HepG2 (cell line): ENCODE data around the gene C16orf78. TPM values are rescaled to one million over a fixed set of nuclear protein-coding genes. Genes with fewer than 3 reads are reported as not detected.

Source experiments
- ATAC-seq: fragments of 200-7000 bp; cut with Tn5 transposase; 3 replicates; pipeline ENCODE4 v1.9.1; 2020; ENCODE audit warnings: mild to moderate bottlenecking, moderate library complexity
- BruUV-seq: library from RNA; stranded (reverse); fragments of 400-500 nt; replicated peaks from 2 replicates; lab custom pipeline; 2021; lab: Mats Ljungman, UMichigan
- CTCF ChIA-PET: fragments of 300-600 bp; formaldehyde crosslinking; extraction: SDS; loops from one replicate; lab custom pipeline; 2021; ENCODE audit warnings: low total read pairs, inconsistent platforms, low intra/inter-chr PET ratio; lab: Yijun Ruan, JAX
- POLR2A ChIA-PET: fragments of 350-600 bp; sonication (Branson Sonifier 250); formaldehyde crosslinking; loops from one replicate; lab custom pipeline; 2020; ENCODE audit warnings: antibody characterized with exemption, inconsistent platforms; lab: Yijun Ruan, JAX
- DNase-seq: peaks from one replicate; pipeline ENCODE4 v3.0.0-alpha.2; 2015; ENCODE audit warnings: low spot score
- FAIRE-seq: peaks from 3 replicates; lab custom pipeline; 2011; peaks lifted over from hg19 to GRCh38; lab: Jason Lieb, UNC
- H2AFZ ChIP-seq: one replicate; pipeline ENCODE4 v1.6.1; 2011; ENCODE audit warnings: low read length, inconsistent platforms
- H3K27ac ChIP-seq: fragments of 300-600 bp; 3 replicates; pipeline ENCODE4 v1.8.0; 2011; ENCODE audit warnings: mixed run types, mild to moderate bottlenecking, mixed read lengths, low read length, inconsistent platforms; ENCODE audit not compliant: insufficient read depth; ENCODE audit errors: extremely low read length
- H3K27me3 ChIP-seq, 2 experiments: fragments of 200-600 bp in 1 of 2; 2 replicates in 1 of 2; 3 replicates in 1 of 2; pipeline versions ENCODE4 v1.6.0 to v1.8.0; 2011; ENCODE audit warnings: low read length in 2 of 2, mild to moderate bottlenecking in 2 of 2, moderate library complexity in 2 of 2, inconsistent platforms in 1 of 2; ENCODE audit not compliant: insufficient read depth in 2 of 2, control insufficient read depth in 1 of 2
- H3K36me3 ChIP-seq, 2 experiments: fragments of 200-600 bp in 1 of 2; replicated peaks in 1 of 2; 2 replicates in 1 of 2; 3 replicates in 1 of 2; pipeline versions ENCODE4 v1.5.1 to v1.8.0; 2011; ENCODE audit warnings: low read length in 2 of 2, inconsistent platforms in 1 of 2; ENCODE audit not compliant: insufficient read depth in 2 of 2, control insufficient read depth in 1 of 2
- H3K4me1 ChIP-seq: 2 replicates; pipeline ENCODE4 v1.5.1; 2012; ENCODE audit warnings: low read length, inconsistent platforms; ENCODE audit not compliant: insufficient read depth
- H3K4me2 ChIP-seq: 2 replicates; pipeline ENCODE4 v1.6.0; 2011; ENCODE audit warnings: low read depth, low read length, inconsistent platforms
- H3K4me3 ChIP-seq, 3 experiments: fragments of 200-600 bp in 1 of 3; sonication (generic), shearing (Covaris generic) in 1 of 3; replicated peaks in 1 of 3; 2 replicates each; pipeline ENCODE4 v1.5.1; 2011 to 2016; ENCODE audit warnings: low read length in 3 of 3, inconsistent platforms in 2 of 3, low read depth in 2 of 3, mild to moderate bottlenecking in 2 of 3, control low read depth in 1 of 3, mixed read lengths in 1 of 3; ENCODE audit not compliant: insufficient read depth in 1 of 3
- H3K79me2 ChIP-seq: one replicate; pipeline ENCODE4 v1.6.1; 2011; ENCODE audit warnings: low read length, inconsistent platforms; ENCODE audit not compliant: insufficient read depth
- H3K9ac ChIP-seq: 2 replicates; pipeline ENCODE4 v1.6.0; 2011; ENCODE audit warnings: mild to moderate bottlenecking, low read depth, low read length, inconsistent platforms; ENCODE audit not compliant: insufficient read depth
- H3K9me3 ChIP-seq: 2 replicates; pipeline ENCODE4 v1.5.1; 2012; ENCODE audit warnings: mild to moderate bottlenecking, low read length
- H4K20me1 ChIP-seq: 2 replicates; pipeline ENCODE4 v1.6.0; 2011; ENCODE audit warnings: inconsistent platforms, mild to moderate bottlenecking, low read length, moderate library complexity; ENCODE audit not compliant: insufficient read depth
- ARHGAP35 ChIP-seq: sonication (generic); formaldehyde crosslinking; IDR thresholded peaks from 2 replicates; pipeline ENCODE4 v1.9.0; 2022; ENCODE audit warnings: mild to moderate bottlenecking, inconsistent platforms, moderate library complexity, missing genetic modification reagents, borderline replicate concordance
- ESRRA ChIP-seq: sonication (generic); formaldehyde crosslinking; IDR thresholded peaks from 2 replicates; pipeline ENCODE4 v1.5.1; 2020; ENCODE audit warnings: mild to moderate bottlenecking, low read depth, missing genetic modification reagents
- GABPB1 ChIP-seq: IDR thresholded peaks from 2 replicates; pipeline ENCODE4 v1.6.1; 2016; ENCODE audit warnings: mild to moderate bottlenecking, missing genetic modification reagents, moderate library complexity, missing compliant biosample characterization
- JUND ChIP-seq: sonication (generic); formaldehyde crosslinking; IDR thresholded peaks from 2 replicates; pipeline ENCODE4 v1.8.0; 2022; ENCODE audit warnings: mild to moderate bottlenecking, missing genetic modification reagents
- NCOA5 ChIP-seq: sonication (generic); formaldehyde crosslinking; IDR thresholded peaks from 2 replicates; pipeline ENCODE4 v1.4.0; 2020; ENCODE audit warnings: missing genetic modification reagents
- NFYB ChIP-seq: sonication (generic); formaldehyde crosslinking; IDR thresholded peaks from 2 replicates; pipeline ENCODE4 v1.4.0; 2020; ENCODE audit warnings: missing genetic modification reagents
- PCBP2 ChIP-seq: fragments of 200-400 bp; formaldehyde crosslinking; optimal IDR thresholded peaks from 2 replicates; pipeline ENCODE3; 2018; ENCODE audit warnings: low read length, low read depth; ENCODE audit not compliant: poor library complexity, severe bottlenecking
- POLR2G ChIP-seq: fragments of 200-400 bp; formaldehyde crosslinking; IDR thresholded peaks from 2 replicates; pipeline ENCODE4 v1.6.1; 2018; ENCODE audit warnings: mild to moderate bottlenecking, low read depth, low read length, moderate library complexity
- PRMT3 ChIP-seq: sonication (generic); formaldehyde crosslinking; IDR thresholded peaks from 2 replicates; pipeline ENCODE4 v1.8.1; 2022; ENCODE audit warnings: low read depth, mild to moderate bottlenecking, moderate library complexity, missing genetic modification reagents, borderline replicate concordance
- PRPF4 ChIP-seq: fragments of 200-400 bp; formaldehyde crosslinking; IDR thresholded peaks from 2 replicates; pipeline ENCODE4 v1.6.1; 2016; ENCODE audit warnings: low read length, low read depth; ENCODE audit not compliant: poor library complexity, severe bottlenecking
- SMAD1 ChIP-seq: sonication (generic); formaldehyde crosslinking; IDR thresholded peaks from 2 replicates; pipeline ENCODE4 v1.4.0; 2020; ENCODE audit warnings: missing genetic modification reagents, low read depth, mild to moderate bottlenecking, borderline replicate concordance
- SOX13 ChIP-seq, 3 experiments: fragments of 450-650 bp in 1 of 3; sonication (generic) in 1 of 3; formaldehyde crosslinking in 1 of 3; IDR thresholded peaks in 2 of 3; conservative IDR thresholded peaks in 1 of 3; 2 replicates each; pipeline versions ENCODE4 v1.5.0 to v1.6.1; 2016 to 2020; ENCODE audit warnings: antibody characterized with exemption in 1 of 3, mild to moderate bottlenecking in 1 of 3, missing compliant biosample characterization in 1 of 3, missing genetic modification reagents in 1 of 3, moderate library complexity in 1 of 3
- SPEN ChIP-seq: sonication (generic); formaldehyde crosslinking; IDR thresholded peaks from 2 replicates; pipeline ENCODE4 v1.5.1; 2020; ENCODE audit warnings: low read depth, mild to moderate bottlenecking, missing genetic modification reagents
- ZBED4 ChIP-seq: sonication (generic); formaldehyde crosslinking; IDR thresholded peaks from 2 replicates; pipeline ENCODE4 v1.4.0; 2020; ENCODE audit warnings: missing genetic modification reagents, borderline replicate concordance
- ZNF282 ChIP-seq: fragments of 450-650 bp; IDR thresholded peaks from 2 replicates; pipeline ENCODE4 v1.6.1; 2018; ENCODE audit not compliant: partially characterized antibody
- ZNF33B ChIP-seq: sonication (generic); formaldehyde crosslinking; IDR thresholded peaks from 2 replicates; pipeline ENCODE4 v1.5.1; 2020; ENCODE audit warnings: mild to moderate bottlenecking, missing genetic modification reagents
- ZNF782 ChIP-seq: sonication (generic); formaldehyde crosslinking; IDR thresholded peaks from 2 replicates; pipeline ENCODE4 v1.4.0; 2020; ENCODE audit warnings: missing genetic modification reagents, mild to moderate bottlenecking, borderline replicate concordance
- WGBS: methylation state at CpG from one replicate; pipeline ENCODE4 v1.1.6; 2017; ENCODE audit warnings: low lambda C conversion rate; 5-methylcytosine and 5-hydroxymethylcytosine counted together
- in situ Hi-C: cut with HindIII; loops from 2 replicates; pipeline ENCODE4 v1.10.0; 2017; ENCODE audit warnings: low pct_unique_long_range_greater_than_20kb; ENCODE audit not compliant: extremely low pct_ligation_motif_present
- intact Hi-C: fragments of 100-400 bp; cut with micrococcal nuclease; formaldehyde crosslinking; loops from one replicate; pipeline ENCODE4 v1.10.0; 2022; ENCODE audit not compliant: unreplicated experiment
- polyA plus RNA-seq, 8 experiments: library from polyadenylated mRNA; depleted of rRNA in 3 of 8; stranded (reverse) in 7 of 8; unstranded in 1 of 8; fragments of >200 nt; fragmentation: Illumina TruSeq in 4 of 8; extraction: Trizol in 4 of 8; gene quantifications; 2 replicates each; pipeline versions ENCODE4 v1.2.1 to v1.2.3, GENCODE V29; 2011 to 2016; ENCODE audit warnings: low read depth in 4 of 8, missing spikeins in 1 of 8, mixed read lengths in 1 of 8; ENCODE audit not compliant: insufficient read depth in 1 of 8
- total RNA-seq, 5 experiments: library from RNA; depleted of rRNA; stranded (reverse); fragments of >200 nt; fragmentation: Illumina TruSeq; extraction: Trizol; gene quantifications; 2 replicates each; pipeline ENCODE4 v1.2.3, GENCODE V29; 2016; ENCODE audit warnings: low read depth in 1 of 5

C16orf78 gene
- total and polyA plus RNA-seq, 2 of the 13 experiments (the other 11 are each of a cell fraction or from before 2014, with no cell fraction given), result not detected

- TF ChIP-seq GABPB1 (CRISPR knock-in tag) (no peak), SMAD1 (CRISPR knock-in tag) (no peak), ZNF282 (no peak), JUND (no peak)
These were observed 48.9 kb upstream of the C16orf78 start (continued) for GRCh38 chr16:49324703-49325102.

GRCh38 chr16:49327466-49327865 lies 46.1 kb upstream of the C16orf78 start:
- Histone ChIP-seq H3K4me1 (no peaks in the 10 kb centered on the region), H4K20me1 (no peaks in the 10 kb centered on the region), H3K79me2 (no peaks in the 10 kb centered on the region), H3K27ac (no peak overlapping the region), H3K4me3 (no peak overlapping the region), H3K36me3 (no peaks in the 10 kb centered on the region), H3K9me3 (no peaks in the 10 kb centered on the region), H3K9ac (no peak overlapping the region), H2AFZ (no peak overlapping the region), H3K4me2 (no peak overlapping the region), H3K27me3 (no peaks in the 10 kb centered on the region)
- 3% methylated on average over 4 of the region's 4 CpGs for WGBS
- CTCF ChIA-PET, result no interaction called here
- POLR2A ChIA-PET, result no interaction called here
- ATAC-seq, result no peak
- in situ Hi-C loops, result no loop called here
- no peak for FAIRE-seq
- TF ChIP-seq ARHGAP35 (CRISPR knock-in tag) (no peak), ZNF782 (CRISPR knock-in tag) (no peak), SPEN (CRISPR knock-in tag) (no peak), PCBP2 (no peak), POLR2G (no peak), ZNF33B (CRISPR knock-in tag) (no peak), ZBED4 (no peak), NCOA5 (CRISPR knock-in tag) (no peak), NFYB (CRISPR knock-in tag) (no peak), PRPF4 (no peak), ESRRA (CRISPR knock-in tag) (no peak), PRMT3 (no peak), SOX13 (IDR thresholded peaks at IDR 0.05) (no peak), SOX13 (CRISPR knock-in tag; conservative IDR thresholded peaks at IDR 0.05 in 1 of 2, IDR thresholded peaks at IDR 0.05 in 1 of 2) (no peak)
- no peak for DNase-seq
- intact Hi-C loops, result no loop called here
- BruUV-seq, result no TSS peak
